IMR-90 (cell line): ENCODE results near the gene SKIL. TPM values are rescaled to one million over a fixed set of nuclear protein-coding genes. Genes with fewer than 3 reads are reported as not detected.

Experiments used
- ATAC-seq: fragments of 200-7000 bp; cut with Tn5 transposase; 2 replicates; pipeline ENCODE4 v1.9.1; 2020; ENCODE audit warnings: low read depth, mild to moderate bottlenecking, moderate library complexity
- BruUV-seq: library from RNA; stranded (reverse); fragments of 400-500 nt; replicated peaks from 2 replicates; lab custom pipeline; 2021; lab: Mats Ljungman, UMichigan
- CTCF ChIA-PET: fragments of 300-600 bp; formaldehyde crosslinking; extraction: SDS; loops from one replicate; lab custom pipeline; 2021; ENCODE audit warnings: antibody characterized with exemption; lab: Yijun Ruan, JAX
- POLR2A ChIA-PET: fragments of 300-600 bp; sonication (Branson Sonifier 250); formaldehyde crosslinking; loops from one replicate; lab custom pipeline; 2022; ENCODE audit warnings: antibody characterized with exemption; ENCODE audit not compliant: unreplicated experiment; lab: Charles Lee
- DNase-seq: peaks from one replicate; pipeline ENCODE4 v3.0.0; 2013
- H2AFZ ChIP-seq: replicated peaks from 2 replicates; pipeline ENCODE3; 2013; ENCODE audit warnings: low read length, mild to moderate bottlenecking; ENCODE audit not compliant: poor library complexity
- H2AK5ac ChIP-seq: 2 replicates; pipeline ENCODE4 v1.6.1; 2013; ENCODE audit warnings: low read depth, low read length, inconsistent platforms
- H2AK9ac ChIP-seq: replicated peaks from 2 replicates; pipeline ENCODE3; 2013; ENCODE audit warnings: mild to moderate bottlenecking, low read depth, low read length, moderate library complexity; ENCODE audit not compliant: poor library complexity
- H2BK120ac ChIP-seq: 2 replicates; pipeline ENCODE4 v1.6.1; 2013; ENCODE audit warnings: low read depth, low read length, inconsistent platforms
- H2BK15ac ChIP-seq: 3 replicates; pipeline ENCODE4 v1.6.1; 2013; ENCODE audit warnings: low read depth, low read length, inconsistent platforms
- H2BK20ac ChIP-seq: 2 replicates; pipeline ENCODE4 v1.6.1; 2013; ENCODE audit warnings: low read depth, mild to moderate bottlenecking, inconsistent platforms, low read length, moderate library complexity
- H2BK5ac ChIP-seq: 2 replicates; pipeline ENCODE4 v1.6.1; 2013; ENCODE audit warnings: mild to moderate bottlenecking, low read depth, low read length, inconsistent platforms; ENCODE audit not compliant: poor library complexity, severe bottlenecking
- H3K14ac ChIP-seq: replicated peaks from 2 replicates; pipeline ENCODE4 v1.6.1; 2013; ENCODE audit warnings: low read depth, low read length, inconsistent platforms
- H3K18ac ChIP-seq: 2 replicates; pipeline ENCODE4 v1.6.1; 2013; ENCODE audit warnings: low read depth, low read length, control low read depth
- H3K23ac ChIP-seq: 2 replicates; pipeline ENCODE4 v1.6.1; 2013; ENCODE audit warnings: low read depth, low read length, inconsistent platforms
- H3K27ac ChIP-seq: 2 replicates; pipeline ENCODE4 v1.5.1; 2013; ENCODE audit warnings: mild to moderate bottlenecking, control low read depth, low read length; ENCODE audit not compliant: insufficient read depth
- H3K27me3 ChIP-seq: 2 replicates; pipeline ENCODE4 v1.6.1; 2013; ENCODE audit warnings: low read length; ENCODE audit not compliant: control insufficient read depth, insufficient read depth
- H3K36me3 ChIP-seq: 2 replicates; pipeline ENCODE4 v1.6.1; 2013; ENCODE audit warnings: low read length, mixed read lengths; ENCODE audit not compliant: control insufficient read depth, insufficient read depth
- H3K4ac ChIP-seq: 2 replicates; pipeline ENCODE4 v1.6.1; 2013; ENCODE audit warnings: low read depth, low read length, inconsistent platforms
- H3K4me1 ChIP-seq: 2 replicates; pipeline ENCODE4 v1.6.1; 2013; ENCODE audit warnings: low read length, mixed read lengths; ENCODE audit not compliant: control insufficient read depth, insufficient read depth
- H3K4me2 ChIP-seq: 2 replicates; pipeline ENCODE4 v1.6.1; 2013; ENCODE audit warnings: low read depth, mild to moderate bottlenecking, control low read depth, low read length, moderate library complexity
- H3K4me3 ChIP-seq: 2 replicates; pipeline ENCODE4 v1.5.1; 2013; ENCODE audit warnings: low read depth, mild to moderate bottlenecking, control low read depth, low read length, moderate library complexity; ENCODE audit not compliant: insufficient read depth
- H3K56ac ChIP-seq: 2 replicates; pipeline ENCODE4 v1.6.1; 2013; ENCODE audit warnings: low read length, inconsistent platforms; ENCODE audit not compliant: insufficient read depth; ENCODE audit errors: extremely low read depth
- H3K79me1 ChIP-seq, 2 experiments: 2 replicates each; pipeline ENCODE4 v1.6.1; 2013; ENCODE audit warnings: low read length in 2 of 2, inconsistent platforms in 1 of 2, low read depth in 1 of 2
- H3K9ac ChIP-seq: 2 replicates; pipeline ENCODE4 v1.6.1; 2013; ENCODE audit warnings: low read depth, low read length, control low read depth
- H3K9me1 ChIP-seq: 2 replicates; pipeline ENCODE4 v1.6.1; 2013; ENCODE audit warnings: low read length, inconsistent platforms; ENCODE audit not compliant: insufficient read depth
- H3K9me3 ChIP-seq: 2 replicates; pipeline ENCODE4 v1.6.1; 2013; ENCODE audit warnings: low read length; ENCODE audit not compliant: control insufficient read depth, insufficient read depth
- H4K20me1 ChIP-seq: 2 replicates; pipeline ENCODE4 v1.6.1; 2013; ENCODE audit warnings: low read length, inconsistent platforms; ENCODE audit not compliant: insufficient read depth
- H4K5ac ChIP-seq: 2 replicates; pipeline ENCODE4 v1.6.1; 2013; ENCODE audit warnings: mild to moderate bottlenecking, low read depth, low read length, control low read depth
- H4K8ac ChIP-seq, 2 experiments: 2 replicates each; pipeline ENCODE4 v1.6.1; 2013; ENCODE audit warnings: low read depth in 2 of 2, low read length in 2 of 2, control low read depth in 1 of 2, inconsistent platforms in 1 of 2
- H4K91ac ChIP-seq: 2 replicates; pipeline ENCODE4 v1.6.1; 2013; ENCODE audit warnings: low read depth, low read length, inconsistent platforms; ENCODE audit not compliant: insufficient read depth
- CEBPB ChIP-seq: IDR thresholded peaks from 2 replicates; pipeline ENCODE4 v1.6.1; 2012; ENCODE audit warnings: low read depth, low read length, improper control_type of control experiment
- CHD1 ChIP-seq: IDR thresholded peaks from 2 replicates; pipeline ENCODE4 v1.6.1; 2012; ENCODE audit warnings: low read depth, low read length, improper control_type of control experiment
- CTCF ChIP-seq: conservative IDR thresholded peaks from 2 replicates; pipeline ENCODE4 v1.5.1; 2012; ENCODE audit warnings: mild to moderate bottlenecking, low read depth, low read length, improper control_type of control experiment
- FOS ChIP-seq: fragments of 150-350 bp; IDR thresholded peaks from 2 replicates; pipeline ENCODE4 v1.6.1; 2016; ENCODE audit warnings: low read depth, low read length
- MXI1 ChIP-seq: IDR thresholded peaks from 2 replicates; pipeline ENCODE4 v1.6.1; 2012; ENCODE audit warnings: low read depth, mild to moderate bottlenecking, low read length, moderate library complexity, borderline replicate concordance
- NFE2L2 ChIP-seq: fragments of 150-350 bp; IDR thresholded peaks from 2 replicates; pipeline ENCODE4 v1.6.1; 2016; ENCODE audit warnings: low read depth, mild to moderate bottlenecking, low read length
- RAD21 ChIP-seq: IDR thresholded peaks from 2 replicates; pipeline ENCODE4 v1.6.1; 2012; ENCODE audit warnings: low read length, improper control_type of control experiment
- SMC3 ChIP-seq: fragments of 150-350 bp; IDR thresholded peaks from 2 replicates; pipeline ENCODE4 v1.6.1; 2016; ENCODE audit warnings: low read depth, mild to moderate bottlenecking, antibody characterized with exemption, low read length, moderate library complexity
- USF2 ChIP-seq: fragments of 150-350 bp; IDR thresholded peaks from 2 replicates; pipeline ENCODE4 v1.6.1; 2017; ENCODE audit warnings: mild to moderate bottlenecking, antibody characterized with exemption, low read length, low read depth
- WGBS, 2 experiments: methylation state at CpG; one replicate each; pipeline versions ENCODE4 v1.1.5 to v1.1.7; 2013; ENCODE audit warnings: missing lambda C conversion rate in 2 of 2; ENCODE audit not compliant: insufficient read length in 1 of 2; ENCODE audit errors: extremely low coverage in 2 of 2; 5-methylcytosine and 5-hydroxymethylcytosine counted together
- dilution Hi-C: fragments of 300-500 bp; cut with HindIII; formaldehyde crosslinking; loops from one replicate; pipeline ENCODE4 v1.14.3; 2018; ENCODE audit warnings: low sequenced_read_pairs; ENCODE audit not compliant: unreplicated experiment
- in situ Hi-C: fragments of 300-500 bp; cut with MboI; formaldehyde crosslinking; loops from 3 replicates; pipeline ENCODE4 v1.14.3; 2019; ENCODE audit warnings: low sequenced_read_pairs, inconsistent platforms, mixed read lengths
- intact Hi-C: fragments of 100-400 bp; cut with micrococcal nuclease; formaldehyde crosslinking; loops from 2 replicates; pipeline ENCODE4 v1.10.0; 2022
- polyA plus RNA-seq, 3 experiments: library from polyadenylated mRNA; depleted of rRNA; stranded (reverse); fragments of >200 nt; gene quantifications; 2 replicates each; pipeline ENCODE4 v1.2.3, GENCODE V29; 2012; ENCODE audit warnings: low replicate concordance in 1 of 3
- total RNA-seq: library from RNA; depleted of rRNA; stranded (reverse); fragments of >200 nt; gene quantifications from 2 replicates; pipeline ENCODE4 v1.2.3, GENCODE V29; 2012

SKIL gene
- total and polyA plus RNA-seq, 2 of the 4 experiments (the other 2 are of a cell fraction), result 9.2 to 55.9 TPM

GRCh38 chr3:170368921-170369320 is 11.4 kb downstream of the SKIL start:
- Histone ChIP-seq H3K14ac (no peak overlapping the region), H3K27me3 (no peaks in the 10 kb centered on the region), H2BK120ac (no peak overlapping the region), H4K8ac (no peak overlapping the region), H3K4me2 (no peak overlapping the region), H3K23ac (no peak overlapping the region), H3K4me1 (0 out of 2 replicates have a peak, but pooled peaks cover 2% of the 10 kb centered on the region), H3K4ac (no peak overlapping the region), H3K56ac (no peak overlapping the region), H2AK5ac (no peak overlapping the region), H3K4me3 (no peak overlapping the region), H2BK5ac (no peak overlapping the region), H3K9ac (no peak overlapping the region), H3K36me3 (peaks cover 6% of the 10 kb centered on the region), H2BK20ac (no peak overlapping the region), H2AFZ (no peak overlapping the region), H3K9me1 (no peaks in the 10 kb centered on the region), H3K27ac (no peak overlapping the region), H2BK15ac (no peak overlapping the region), H2AK9ac (no peak overlapping the region), H3K79me1 (peaks cover 0 to 32% of the 10 kb centered on the region in 2 experiments; a peak in 3 of 4 replicates), H4K91ac (no peak overlapping the region), H3K18ac (no peak overlapping the region), H4K5ac (no peak overlapping the region), H4K20me1 (peaks cover 15% of the 10 kb centered on the region), H3K9me3 (no peaks in the 10 kb centered on the region)
- intact Hi-C loops, result no loop called here
- dilution Hi-C loops, result no loop called here
- in situ Hi-C loops, result no loop called here
- ATAC-seq, result no peak
- whole genome bisulfite sequencing, 2 experiments, result no CpG with 5 or more reads among the region's 2 CpGs
- BruUV-seq, result no TSS peak
- POLR2A ChIA-PET, result interaction anchor here (0.6 kb wide), 1 partner anchor 107 kb away, joined by 3 read pairs; no protein-coding TSS in a partner anchor
- CTCF ChIA-PET, result interaction anchor here (0.5 to 0.6 kb wide), 5 partner anchors 11 to 1403 kb away, joined by 3 to 7 read pairs (median 4); no protein-coding TSS in a partner anchor
- DNase-seq, result no peak
- TF ChIP-seq NFE2L2 (no peak), SMC3 (0 out of 2 replicates have a peak, but pooled peaks have one; percentile 16), FOS (no peak), MXI1 (no peak), USF2 (no peak), CEBPB (no peak), CTCF (peak; percentile 46), CHD1 (no peak), RAD21 (peak; percentile 31; the same call in 1 of the 2 replicates)
